HG03342 (cell line): ENCODE data around the gene SV2C.
A peak's percentile ranks its signal among the peaks of the same experiment; 100 is the strongest.

Source experiments
- ATAC-seq: cut with Tn5 transposase; IDR thresholded peaks from one replicate; pipeline ENCODE4 v1.9.1; 2021; ENCODE audit warnings: mild to moderate bottlenecking, moderate library complexity; ENCODE audit not compliant: unreplicated experiment

Gene SV2C

DNA sequence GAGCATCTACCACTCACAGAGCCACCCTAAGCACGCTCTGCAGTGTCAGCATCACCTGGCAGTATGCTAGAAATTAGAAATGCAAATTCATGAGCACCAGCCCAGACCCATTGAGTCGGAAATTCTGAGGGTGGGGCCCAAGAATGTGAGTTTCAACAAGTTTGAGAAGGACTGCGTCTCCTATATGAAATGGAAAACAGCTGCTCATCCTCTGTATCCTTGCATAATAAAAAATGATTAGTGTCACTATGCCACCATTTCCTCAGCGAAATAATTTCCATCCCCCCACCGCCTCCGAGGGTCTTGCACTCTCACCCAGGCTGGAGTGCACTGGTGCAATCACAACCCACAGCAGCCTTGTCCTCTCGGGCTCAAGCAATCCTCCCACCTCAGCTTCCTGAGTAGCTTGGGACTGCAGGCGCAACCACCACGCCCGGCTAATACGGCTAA, 318.6 kb downstream of the SV2C start:
- ATAC-seq, result no peak

- ATAC-seq, result peak; percentile 42
Measured at GRCh38 chr5:76402251-76402885, 319.2 kb downstream of the SV2C start.

DNA sequence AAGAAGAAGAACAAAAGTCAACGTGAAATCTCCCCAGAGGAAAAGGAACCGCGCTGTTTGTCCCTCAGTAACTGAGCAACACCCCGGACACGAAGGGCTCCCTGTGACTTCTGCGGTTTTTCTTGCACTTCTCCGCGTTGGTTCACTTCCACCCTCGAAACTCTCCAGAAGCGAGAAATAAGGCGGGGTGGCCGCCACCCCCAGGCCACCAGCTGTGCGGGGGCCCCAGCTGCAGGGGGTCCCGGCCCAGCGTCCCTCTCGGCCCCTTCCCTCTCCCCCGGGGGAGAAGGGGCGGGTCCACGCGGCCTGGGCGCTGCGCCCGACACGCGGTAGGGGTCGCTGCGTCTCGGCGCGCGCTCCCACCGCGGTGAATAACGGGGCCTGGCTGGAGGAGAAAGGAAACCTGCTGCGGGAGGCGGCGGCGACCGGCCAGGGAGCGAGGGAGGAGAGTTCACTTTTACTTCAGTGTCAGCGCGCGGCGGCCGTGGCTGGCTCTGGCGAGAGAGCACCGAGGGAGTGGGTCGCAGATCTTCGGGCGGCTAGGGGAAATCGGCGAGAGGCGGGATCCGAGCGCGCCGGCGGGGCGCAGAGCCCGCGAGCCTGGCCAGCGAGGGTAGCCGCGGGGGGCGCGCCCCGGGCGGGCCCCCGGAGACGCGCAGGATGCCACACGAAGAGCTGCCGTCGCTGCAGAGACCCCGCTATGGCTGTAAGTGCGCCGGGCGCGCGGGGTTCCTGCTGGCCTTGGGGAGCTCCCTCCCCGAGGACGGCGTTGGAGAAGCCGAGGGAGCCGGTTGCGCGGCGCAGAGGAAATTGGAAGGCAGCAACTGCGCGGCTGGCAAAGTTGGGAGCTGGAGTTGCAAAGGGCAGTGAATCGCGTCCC, 319.9 kb downstream of the SV2C start, which contains the start of gene IQGAP2:
Gene IQGAP2, plus strand, starts transcription at position 400 of the 880 bp plus-strand sequence. Its CDS starts 261 bp downstream, at position 661.
- peak; percentile 61 for ATAC-seq
